HG02973 (cell line): ENCODE results near the gene YY1.
"Not testable (repeated sequence)": the region's sequence is repeated elsewhere in the genome, so short reads cannot be mapped to it uniquely, and the experiment has no call there.

Source experiments
- ATAC-seq: cut with Tn5 transposase; IDR thresholded peaks from one replicate; pipeline ENCODE4 v1.9.1; 2021; ENCODE audit warnings: moderate library complexity; ENCODE audit not compliant: unreplicated experiment

YY1 gene

GRCh38 chr14:100238419-100239210 lies at the start of gene YY1:
TSS of gene YY1 (plus strand) at chr14:100239144. CDS start at chr14:100239245, 101 bp downstream.
- ATAC-seq = peak; percentile 71

DNA sequence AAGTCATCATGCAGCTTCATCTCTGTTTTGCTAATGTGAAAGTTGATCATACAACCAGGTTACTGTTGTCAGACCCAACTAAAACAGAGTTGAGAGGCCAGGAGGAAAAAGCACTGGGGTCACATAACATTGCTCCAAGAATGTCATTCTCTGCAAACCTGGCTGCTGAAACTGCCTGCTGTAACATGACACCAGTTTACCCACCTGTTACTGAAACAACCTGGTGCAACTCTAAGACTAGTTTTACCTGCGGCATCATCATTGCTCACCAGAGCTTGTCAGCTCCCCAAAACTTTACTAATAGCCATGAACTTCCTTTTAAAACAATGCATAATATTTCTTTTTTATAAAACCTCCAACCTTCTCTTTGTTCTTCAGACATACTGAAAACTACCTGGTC lies 48.8 kb upstream of the YY1 start:
- ATAC-seq = no peak

GRCh38 chr14:100191584-100192249 lies 47.2 kb upstream of the YY1 start:
- ATAC-seq = no peak

DNA sequence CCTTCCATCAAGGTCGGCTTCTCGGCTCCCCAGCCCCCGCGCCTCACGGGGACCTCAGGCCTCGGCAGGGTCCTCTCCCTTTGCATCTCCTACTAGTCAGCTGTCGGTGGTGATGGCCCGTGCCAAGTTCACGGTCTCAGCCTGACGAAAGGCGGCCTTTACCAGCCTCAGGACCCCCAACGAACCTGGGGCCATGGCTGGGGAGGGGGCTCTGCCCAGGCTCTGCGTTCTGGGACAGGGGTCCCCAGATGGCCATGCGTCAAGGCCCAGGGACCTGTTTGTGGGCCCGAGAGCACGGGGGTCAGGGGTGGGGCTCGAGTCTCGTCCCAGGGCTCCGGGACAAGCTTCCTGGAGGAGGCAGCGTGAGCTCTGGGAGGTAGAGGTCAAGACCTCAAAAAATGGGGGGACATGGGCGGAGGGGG lies 46.7 kb upstream of the YY1 start:
- no peak for ATAC-seq

DNA sequence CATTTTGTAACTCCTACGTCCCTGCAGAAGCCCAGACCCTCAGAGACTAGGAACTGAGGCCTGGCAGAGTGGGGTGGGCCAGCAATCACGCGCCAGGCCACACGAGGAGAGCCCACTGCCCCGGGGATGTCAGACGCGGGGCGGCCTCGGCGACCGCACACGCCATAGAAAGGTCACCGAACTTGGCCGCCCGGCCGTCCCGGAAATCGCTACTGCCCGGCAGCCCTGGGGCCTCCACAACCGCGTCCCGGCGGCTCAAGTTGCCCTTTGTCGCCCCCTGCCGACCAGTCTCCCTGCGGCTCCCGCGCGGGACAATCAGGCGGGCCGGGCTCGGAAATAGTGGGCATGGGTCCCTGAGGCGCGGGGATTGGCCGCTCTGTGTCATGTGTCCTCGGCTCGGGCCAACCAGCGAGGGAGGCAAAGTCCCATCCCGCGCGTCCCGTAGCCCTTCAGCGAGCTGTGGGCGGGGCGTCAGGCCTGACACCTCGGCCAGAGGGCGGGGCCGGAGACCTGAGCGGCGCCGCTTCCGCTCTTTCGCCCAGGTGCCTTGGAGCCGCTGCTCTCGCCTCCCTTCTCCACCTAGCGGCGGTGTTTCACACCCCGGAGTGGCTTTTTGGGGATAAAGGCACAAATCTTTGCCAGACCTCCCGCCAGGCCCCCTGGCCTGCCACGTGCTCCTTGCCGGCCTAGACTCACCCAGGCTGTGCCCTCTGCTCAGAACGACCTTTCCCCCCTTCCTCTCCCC lies 46.1 kb upstream of the YY1 start:
- ATAC-seq = peak; percentile 99

DNA sequence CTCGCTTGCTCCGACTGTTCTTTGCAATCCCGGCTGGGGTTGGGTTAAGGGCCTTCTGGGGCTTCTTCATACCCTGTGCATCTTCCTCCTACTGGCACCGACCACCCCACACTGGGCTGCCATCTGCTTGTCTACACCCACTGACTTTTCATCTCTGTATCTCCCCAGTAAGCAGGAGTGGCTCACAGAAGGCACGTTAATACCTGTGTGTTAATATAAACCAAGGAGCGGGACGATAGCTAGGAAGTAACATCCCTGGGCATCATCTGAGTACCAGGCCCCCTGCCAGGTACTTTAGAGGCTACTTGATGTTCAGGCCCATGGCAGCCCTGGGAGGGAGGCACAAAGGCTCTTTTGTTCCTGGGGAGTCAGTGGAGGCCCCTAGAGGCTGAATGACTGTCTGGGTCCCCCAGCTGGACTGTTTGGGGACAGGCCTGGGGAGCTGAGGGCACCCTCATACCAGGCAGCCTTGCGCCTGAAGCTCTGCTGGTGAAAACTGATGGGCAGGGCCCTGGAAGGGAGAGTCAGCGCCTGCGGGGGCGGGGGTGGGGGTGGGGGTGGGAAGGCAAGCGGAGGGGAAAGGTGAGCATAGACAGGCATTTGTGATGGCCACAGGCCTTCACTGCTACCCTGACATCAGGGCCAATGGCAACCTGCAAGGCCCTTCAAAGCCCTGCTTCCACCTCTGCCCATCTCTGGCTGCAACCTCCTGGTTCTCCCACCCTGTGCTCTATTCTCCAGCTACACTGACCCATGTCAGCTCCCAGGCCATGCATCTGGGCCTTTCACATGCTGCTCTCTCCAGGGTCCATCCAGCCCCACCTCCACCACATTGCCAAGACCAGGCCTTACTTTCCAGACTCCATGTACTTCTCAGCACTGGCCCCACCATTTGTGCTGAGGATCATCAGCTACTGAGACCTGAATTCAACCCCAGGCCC lies 45.3 kb upstream of the YY1 start:
- ATAC-seq = no peak

- no peak for ATAC-seq
These were observed 39.6 kb upstream of the YY1 start for GRCh38 chr14:100199240-100199860.

GRCh38 chr14:100200311-100200710 lies 38.6 kb upstream of the YY1 start:
- no peak for ATAC-seq

DNA sequence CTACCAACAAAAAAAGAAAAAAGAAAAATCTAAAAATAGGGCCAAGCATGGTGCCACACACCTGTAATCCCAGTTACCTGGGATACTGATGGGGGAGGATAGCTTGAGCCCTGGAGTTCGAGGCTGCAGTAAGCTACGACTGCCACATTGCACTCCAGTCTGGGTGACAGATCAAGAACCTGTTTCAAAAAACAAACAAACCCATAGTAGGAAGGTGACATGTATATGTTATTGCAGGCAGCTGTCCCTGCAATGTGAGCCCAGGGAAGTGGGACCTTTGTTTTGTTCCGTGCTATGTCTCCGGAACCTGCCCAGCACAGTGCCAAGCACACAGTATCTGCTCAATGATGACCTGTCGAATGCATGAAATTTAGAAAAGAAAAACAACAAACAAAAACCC lies 37.2 kb upstream of the YY1 start:
- no peak for ATAC-seq

DNA sequence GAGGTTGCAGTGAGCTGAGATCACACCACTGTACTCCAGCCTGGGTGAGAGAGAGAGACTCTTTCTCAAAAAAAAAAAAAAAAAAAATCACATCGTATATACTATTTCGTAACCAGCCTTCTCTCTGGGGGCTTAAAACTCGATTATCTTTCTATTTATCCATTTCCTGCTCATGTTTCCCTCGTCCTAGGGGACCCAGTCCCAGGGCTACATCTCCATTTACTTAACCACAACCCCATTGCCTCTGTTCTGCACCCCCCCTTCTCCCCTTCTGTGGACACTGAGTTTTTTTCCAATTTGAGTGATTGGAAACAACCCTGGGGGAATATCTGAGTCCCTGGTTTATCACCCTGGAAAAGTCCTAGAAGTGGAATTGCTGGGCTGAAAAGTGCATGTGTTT lies 36.2 kb upstream of the YY1 start:
- ATAC-seq = no peak

- no peak for ATAC-seq
These were observed 35.8 kb upstream of the YY1 start for GRCh38 chr14:100203146-100203545.

DNA sequence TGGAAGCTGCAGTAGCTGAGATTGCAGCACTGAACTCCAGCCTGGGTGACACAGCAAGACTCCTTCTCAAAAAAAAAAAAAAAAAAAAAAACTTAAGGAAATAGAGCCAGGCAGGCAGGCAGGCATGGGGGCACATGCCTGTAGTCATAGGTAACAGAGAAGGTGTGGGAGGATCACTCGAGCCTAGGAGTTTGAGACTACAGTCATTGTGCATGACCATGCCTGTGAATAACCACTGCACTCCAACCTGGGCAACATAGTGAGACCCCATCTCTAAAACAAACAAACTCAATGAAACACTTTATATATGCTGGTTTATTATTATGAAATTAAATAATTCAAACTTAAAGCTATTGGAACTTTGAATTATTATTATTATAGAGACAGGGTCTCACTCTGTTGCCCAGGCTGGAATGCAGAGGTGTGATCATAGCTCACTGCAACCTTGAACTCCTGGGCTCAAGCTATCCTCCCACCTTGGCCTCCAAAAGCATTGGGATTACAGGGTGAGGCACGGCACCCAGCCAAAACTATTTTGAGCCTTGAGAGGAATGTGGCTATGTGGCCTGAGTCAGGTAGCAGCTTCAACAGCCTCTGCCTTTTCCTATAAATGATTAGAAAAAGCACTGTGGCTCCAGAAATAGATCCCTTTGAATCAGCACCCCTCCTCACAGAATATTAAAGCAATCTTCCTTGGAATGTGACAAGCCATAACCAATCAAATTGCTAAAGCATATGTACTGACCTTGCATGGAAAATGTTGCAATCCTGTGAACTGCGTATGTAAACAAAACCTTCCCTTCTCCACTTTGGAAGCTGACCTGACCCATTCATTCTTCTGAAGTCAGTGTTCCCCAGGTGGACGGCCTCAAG lies 34.7 kb upstream of the YY1 start:
- no peak for ATAC-seq

DNA sequence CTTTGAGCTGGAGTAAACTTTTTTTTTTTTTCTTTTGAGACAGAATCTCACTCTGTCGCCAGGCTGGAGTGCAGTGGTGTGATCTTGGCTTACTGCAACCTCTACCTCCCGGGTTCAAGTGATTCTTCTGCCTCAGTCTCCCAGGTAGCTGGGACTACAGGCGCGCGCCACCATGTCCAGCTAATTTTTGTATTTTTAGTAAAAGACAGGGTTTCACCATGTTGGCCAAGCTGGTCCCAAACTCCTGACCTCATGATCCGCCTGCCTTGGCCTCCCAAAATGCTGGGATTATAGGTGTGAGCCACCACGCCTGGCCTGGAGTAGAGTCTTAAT lies 34.1 kb upstream of the YY1 start:
- not testable (repeated sequence) for ATAC-seq

DNA sequence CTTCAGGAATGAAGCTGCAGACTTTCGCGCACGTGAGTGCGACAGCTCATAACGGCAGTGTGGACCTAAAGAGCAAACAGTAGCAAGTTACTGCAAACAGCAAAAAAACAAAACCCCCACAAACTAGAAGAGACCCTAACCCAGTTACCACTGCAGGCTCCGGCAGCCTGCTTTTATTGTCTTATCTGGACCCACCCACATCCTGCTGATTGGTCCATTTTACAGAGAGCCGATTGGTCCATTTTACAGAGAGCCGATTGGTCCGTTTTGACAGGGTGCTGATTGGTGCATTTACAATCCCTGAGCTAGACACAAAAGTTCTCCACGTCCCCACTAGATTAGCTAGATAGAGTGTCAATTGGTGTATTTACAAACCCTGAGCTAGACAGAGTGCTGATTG lies 31.4 kb upstream of the YY1 start:
- ATAC-seq = not testable (repeated sequence)

GRCh38 chr14:100208136-100208535 lies 30.8 kb upstream of the YY1 start:
- ATAC-seq = not testable (repeated sequence)

- ATAC-seq = no peak
These were observed 27.6 kb upstream of the YY1 start for GRCh38 chr14:100211366-100211765.

- ATAC-seq = no peak
These were observed 27.1 kb upstream of the YY1 start for GRCh38 chr14:100211893-100212292.

GRCh38 chr14:100212476-100213333 lies 26.2 kb upstream of the YY1 start:
- ATAC-seq = no peak

GRCh38 chr14:100213587-100213955 lies 25.4 kb upstream of the YY1 start:
- ATAC-seq = no peak
